Transverse colon (tissue), 4 donors: ENCODE measurements around the gene IRGQ. TPM values are rescaled to one million over a fixed set of nuclear protein-coding genes. Genes with fewer than 3 reads are reported as not detected.
A peak's percentile ranks its signal among the peaks of the same experiment; 100 is the strongest.

ENCODE experiments used
- DNase-seq: peaks from one replicate; pipeline ENCODE4 v3.0.0-alpha.2; 2019
- H3K27ac ChIP-seq, 4 donors: fragments of 200-600 bp; sonication (generic); 2 replicates each; pipeline ENCODE4 v1.5.1; 2016 to 2018; ENCODE audit warnings: inconsistent platforms in 4 of 4
- H3K27me3 ChIP-seq: fragments of 200-600 bp; sonication (generic); 2 replicates; pipeline ENCODE4 v1.5.1; 2017; ENCODE audit warnings: inconsistent platforms
- H3K36me3 ChIP-seq, 4 donors: fragments of 200-600 bp; sonication (generic); 2 replicates each; pipeline ENCODE4 v1.5.1; 2017 to 2019; ENCODE audit warnings: inconsistent platforms in 4 of 4
- H3K4me1 ChIP-seq, 4 donors: fragments of 200-600 bp; sonication (generic); 2 replicates each; pipeline ENCODE4 v1.5.1; 2017 to 2020; ENCODE audit warnings: inconsistent platforms in 4 of 4
- H3K4me3 ChIP-seq, 4 donors: fragments of 200-600 bp; sonication (generic); 1 replicate in 1 of 4; 2 replicates in 3 of 4; pipeline versions ENCODE4 v1.5.1 to v1.6.1; 2017 to 2019; ENCODE audit warnings: inconsistent platforms in 4 of 4
- H3K9me3 ChIP-seq, 2 donors: fragments of 200-600 bp; sonication (generic); 2 replicates each; pipeline ENCODE4 v1.5.1; 2017 to 2019; ENCODE audit warnings: inconsistent platforms in 2 of 2
- CTCF ChIP-seq, 5 experiments: fragments of 200-600 bp in 3 of 5; fragments of 450-650 bp in 2 of 5; sonication (generic) in 3 of 5; IDR thresholded peaks; 1 replicate in 2 of 5; 2 replicates in 3 of 5; pipeline ENCODE4 v1.5.1; 2016 to 2017; ENCODE audit warnings: antibody characterized with exemption in 5 of 5, inconsistent platforms in 3 of 5, mild to moderate bottlenecking in 2 of 5, moderate library complexity in 1 of 5
- EP300 ChIP-seq: sonication (generic); formaldehyde crosslinking; IDR thresholded peaks from one replicate; pipeline ENCODE4 v1.6.1; 2017; ENCODE audit warnings: antibody characterized with exemption, low read depth
- POLR2A ChIP-seq: fragments of 450-650 bp; IDR thresholded peaks from one replicate; pipeline ENCODE4 v1.6.1; 2016; ENCODE audit warnings: antibody characterized with exemption, mild to moderate bottlenecking, moderate library complexity
- POLR2AphosphoS5 ChIP-seq, 3 donors: sonication (generic); formaldehyde crosslinking; IDR thresholded peaks; one replicate each; pipeline ENCODE4 v1.6.1; 2016; ENCODE audit warnings: antibody characterized with exemption in 3 of 3
- WGBS, 2 donors: methylation state at CpG; one replicate each; pipeline ENCODE4 v1.1.5; 2018; ENCODE audit warnings: low coverage in 1 of 2; 5-methylcytosine and 5-hydroxymethylcytosine counted together
- in situ Hi-C, 4 donors: fragments of 200-750 bp; cut with MboI; loops; one replicate each; pipeline versions ENCODE4 v1.15.0 to v1.15.1; 2017; ENCODE audit warnings: low sequenced_read_pairs in 3 of 4, low pct_ligation_motif_present in 1 of 4, low pct_unique_long_range_greater_than_20kb in 1 of 4
- intact Hi-C: fragments of 100-400 bp; cut with DNase I; formaldehyde crosslinking; loops from one replicate; pipeline ENCODE4 v1.15.1; 2023; ENCODE audit warnings: low total_unique reads
- total RNA-seq, 4 donors: library from RNA; depleted of rRNA; stranded (reverse); fragments of >200 nt; gene quantifications; one replicate each; pipeline ENCODE4 v1.1.0, GENCODE V29; 2016

IRGQ gene
- total RNA-seq, 4 donors from 2014 or later = 15.7 to 32.5 (median 24.7) TPM

GRCh38 chr19:43540381-43540780, 55.6 kb downstream of the IRGQ start:
- peaks cover 0 to 20% (median 5%) of the 10 kb centered on the region in 4 donors for H3K36me3 ChIP-seq
- no peak overlapping the region for H3K27ac ChIP-seq
- TF ChIP-seq POLR2AphosphoS5 (IDR thresholded peaks at IDR 0.05) = no peak
- no peak for TF ChIP-seq CTCF (IDR thresholded peaks at IDR 0.05)
- TF ChIP-seq EP300 = no peak
- no peak for TF ChIP-seq POLR2A
- in situ Hi-C loops = no loop called here
- H3K27me3 ChIP-seq = no peaks in the 10 kb centered on the region
- WGBS, 2 donors = 96 to 100% methylated on average over 1 to 3 of the region's 3 CpGs
- DNase-seq = no peak
- H3K4me3 ChIP-seq = no peak overlapping the region
- no peaks in the 10 kb centered on the region for H3K4me1 ChIP-seq
- no peaks in the 10 kb centered on the region for H3K9me3 ChIP-seq
- intact Hi-C loops = no loop called here

GRCh38 chr19:43538922-43539321, 57.0 kb downstream of the IRGQ start:
- intact Hi-C loops (loop anchor here (10.0 kb wide), 1 partner anchor 56 kb away; the partner anchor contains the start of genes IRGQ and ZNF576), in situ Hi-C loops (no loop called here)
- H3K9me3 ChIP-seq = no peaks in the 10 kb centered on the region
- H3K36me3 ChIP-seq = peaks cover 0 to 17% (median 5%) of the 10 kb centered on the region in 4 donors
- H3K27me3 ChIP-seq = no peaks in the 10 kb centered on the region
- no peak overlapping the region for H3K27ac ChIP-seq
- H3K4me1 ChIP-seq = peaks cover 0 to 5% (median 0%) of the 10 kb centered on the region in 4 donors
- TF ChIP-seq POLR2A (no peak), POLR2AphosphoS5 (IDR thresholded peaks at IDR 0.05) (no peak), EP300 (no peak), CTCF (IDR thresholded peaks at IDR 0.05) (no peak)
- H3K4me3 ChIP-seq = no peak overlapping the region
- DNase-seq = no peak

GRCh38 chr19:43534816-43535761, 60.8 kb downstream of the IRGQ start:
- Histone ChIP-seq H3K4me1 (peaks cover 5 to 24% (median 13%) of the 10 kb centered on the region in 4 donors), H3K36me3 (peaks cover 0 to 11% (median 5%) of the 10 kb centered on the region in 4 donors), H3K27ac (peak overlapping the region; percentile 92 to 98 (median 96)), H3K27me3 (no peaks in the 10 kb centered on the region), H3K9me3 (no peaks in the 10 kb centered on the region), H3K4me3 (no peak overlapping the region)
- in situ Hi-C loops = no loop called here
- intact Hi-C loops = loop anchor here (10.0 kb wide), 1 partner anchor 60 kb away; the partner anchor contains the start of genes IRGQ and ZNF576
- 77 to 80% methylated on average over 1 to 62 of the region's 62 CpGs for WGBS, 2 donors
- peak; percentile 64 for DNase-seq
- TF ChIP-seq EP300 (no peak), POLR2A (no peak), POLR2AphosphoS5 (IDR thresholded peaks at IDR 0.05) (no peak), CTCF (IDR thresholded peaks at IDR 0.05) (peak; percentile 43 to 58 (median 50))

Other genes with a start within 250 kb of the IRGQ start
- gene CD177, start 242.4 kb downstream of the IRGQ start, total RNA-seq = 100 to 1,000 TPM in 2 of 4 donors, 10 to 100 TPM in 2; 12.1 to 720 (median 82.6) TPM
- gene TEX101, start 181.2 kb downstream of the IRGQ start, total RNA-seq = not detected
- gene LYPD3, start 130.5 kb downstream of the IRGQ start, total RNA-seq = 1 to 10 TPM in 1 of 4 donors, not detected in 3; 2.2 TPM
- gene PHLDB3, start 91.4 kb downstream of the IRGQ start, total RNA-seq = 10 to 100 TPM; 10.2 to 28.7 (median 16.5) TPM
- gene ETHE1, start 68.9 kb downstream of the IRGQ start, total RNA-seq = 100 to 1,000 TPM; 438 to 667 (median 458) TPM
- 1 to 10 TPM in 2 of 4 donors, under 1 TPM in 1, not detected in 1; 0.20 to 1.9 (median 1.8) TPM for gene ZNF575, start 62.9 kb downstream of the IRGQ start, total RNA-seq
- 100 to 1,000 TPM in 1 of 4 donors, 10 to 100 TPM in 2, 1 to 10 TPM in 1; 8.0 to 147 (median 15.8) TPM for gene XRCC1, start 20.6 kb downstream of the IRGQ start, total RNA-seq
- gene PINLYP, start 20.3 kb downstream of the IRGQ start, total RNA-seq = 1 to 10 TPM in 3 of 4 donors, not detected in 1; 1.1 to 4.0 (median 1.6) TPM
- 10 to 100 TPM in 2 of 4 donors, 1 to 10 TPM in 2; 3.7 to 11.9 (median 9.8) TPM for gene ZNF576, start 461 bp upstream of the IRGQ start, total RNA-seq
- 1 to 10 TPM in 1 of 4 donors, under 1 TPM in 2, not detected in 1; 0.14 to 2.2 (median 0.64) TPM for gene SRRM5, start 16.0 kb upstream of the IRGQ start, total RNA-seq
- 10 to 100 TPM in 3 of 4 donors, 1 to 10 TPM in 1; 3.0 to 17.1 (median 15.1) TPM for gene ZNF428, start 23.5 kb upstream of the IRGQ start, total RNA-seq
- gene CADM4, start 43.7 kb upstream of the IRGQ start, total RNA-seq = 1 to 10 TPM in 3 of 4 donors, not detected in 1; 2.5 to 4.0 (median 3.7) TPM
- 10 to 100 TPM; 12.1 to 76.2 (median 54.7) TPM for gene PLAUR, start 74.0 kb upstream of the IRGQ start, total RNA-seq
- gene IRGC, start 119.9 kb upstream of the IRGQ start, total RNA-seq = not detected
- gene SMG9, start 158.8 kb upstream of the IRGQ start, total RNA-seq = 10 to 100 TPM in 3 of 4 donors, 1 to 10 TPM in 1; 4.1 to 68.7 (median 13.8) TPM
- gene KCNN4, start 184.8 kb upstream of the IRGQ start, total RNA-seq = 10 to 100 TPM in 3 of 4 donors, not detected in 1; 26.5 to 72.2 (median 37.4) TPM
- 1 to 10 TPM in 3 of 4 donors, not detected in 1; 2.1 to 5.2 (median 2.6) TPM for gene LYPD5, start 206.3 kb upstream of the IRGQ start, total RNA-seq
- 100 to 1,000 TPM in 1 of 4 donors, 10 to 100 TPM in 3; 10.9 to 168 (median 17.8) TPM for gene ZNF283, start 231.2 kb upstream of the IRGQ start, total RNA-seq